Activated gamma-delta T cell treated with anti-CD3 and anti-CD28 coated beads, Interleukin-2, amount 50 U/mL, for 16 hours (primary cell): Measurements from ENCODE around the gene GYPC.
"Not testable (repeated sequence)": the region's sequence is repeated elsewhere in the genome, so short reads cannot be mapped to it uniquely, and the experiment has no call there.

ENCODE experiments used
- DNase-seq: peaks from one replicate; pipeline ENCODE4 v3.0.0-alpha.2; 2020; ENCODE audit warnings: low read depth

Gene GYPC

GRCh38 chr2:126671488-126671887 lies 15.5 kb downstream of the GYPC start:
- no peak for DNase-seq

GRCh38 chr2:126672980-126673605 lies 17.1 kb downstream of the GYPC start:
- no peak for DNase-seq

DNA sequence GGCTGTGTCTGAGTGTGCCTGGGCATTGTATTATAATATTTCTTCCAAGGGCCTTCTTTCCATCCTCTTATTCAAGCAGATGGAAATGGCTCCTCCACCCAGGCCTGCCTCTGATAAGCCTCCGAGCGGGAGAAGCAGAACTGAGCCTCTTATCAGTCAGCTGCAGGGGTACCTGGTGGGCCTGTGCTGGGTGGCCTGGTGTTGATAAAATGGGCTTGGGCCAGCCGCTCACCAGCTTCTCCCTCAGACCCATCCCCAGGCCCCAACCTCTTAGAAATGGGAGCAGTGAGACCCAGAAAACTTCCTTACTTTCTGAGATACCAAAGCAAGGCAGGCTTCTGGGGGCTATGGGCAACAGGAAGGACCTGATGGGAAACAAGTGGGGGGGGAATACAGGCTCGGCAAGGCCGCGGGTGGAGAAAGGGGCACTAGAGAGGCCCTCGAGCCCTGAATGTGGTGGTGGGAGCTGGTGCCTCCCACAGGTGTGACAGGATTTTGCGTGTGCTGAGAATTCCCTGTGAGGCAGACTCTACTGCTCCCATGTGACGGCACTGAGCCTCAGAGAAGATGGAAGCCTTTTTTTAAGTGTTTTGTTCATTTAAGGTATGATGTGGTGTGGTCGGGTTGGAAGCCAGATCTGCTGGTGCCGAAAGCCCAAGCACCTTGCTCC lies 18.3 kb downstream of the GYPC start:
- DNase-seq, result no peak

- no peak for DNase-seq
Measured at GRCh38 chr2:126675637-126676036, 19.7 kb downstream of the GYPC start.

DNA sequence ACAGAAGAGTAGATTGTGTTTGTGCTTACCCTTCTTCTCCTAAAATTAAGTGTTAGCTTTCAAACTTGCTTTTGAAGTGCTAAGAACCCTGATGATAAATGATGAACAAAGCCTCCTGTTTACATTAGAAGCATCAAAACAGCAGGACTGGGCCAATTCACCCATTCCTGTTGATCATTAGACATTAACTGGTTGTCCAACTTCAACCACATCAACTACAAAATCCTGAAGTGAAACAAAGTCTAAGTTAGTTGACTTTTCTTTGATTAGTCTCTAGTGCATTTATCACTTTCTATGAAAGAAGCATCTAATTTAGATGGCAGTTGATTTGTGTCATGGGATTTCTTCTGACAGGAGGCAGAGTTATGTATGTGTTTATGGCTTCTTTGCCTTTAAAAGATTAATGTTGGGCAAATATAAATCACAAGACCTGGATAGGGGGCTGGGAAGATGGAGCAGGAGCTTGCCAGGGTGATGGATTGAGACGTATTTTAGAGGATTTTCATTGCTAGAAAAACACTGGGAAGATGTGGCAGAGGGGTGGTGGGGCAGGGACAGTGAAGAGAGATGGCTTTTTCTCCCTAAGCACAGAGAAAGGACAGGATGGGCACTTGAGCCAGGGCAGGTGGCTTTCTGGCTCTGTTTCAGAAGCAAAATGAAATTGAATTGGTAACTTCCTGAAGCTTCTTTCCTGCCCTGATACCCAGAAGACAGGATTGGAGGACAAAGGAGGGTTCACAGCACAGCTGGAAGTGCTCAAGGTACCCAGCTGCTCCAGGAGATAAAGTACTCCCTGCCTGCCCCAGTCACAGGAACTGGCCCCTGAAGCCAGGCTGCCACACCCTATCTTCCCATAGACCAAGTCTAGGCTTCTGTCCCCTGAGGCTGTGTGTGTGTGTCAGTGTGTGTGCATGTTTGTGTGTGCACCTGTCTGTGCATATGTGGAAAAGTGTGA lies 20.5 kb downstream of the GYPC start:
- no peak for DNase-seq

GRCh38 chr2:126677176-126677538 lies 21.2 kb downstream of the GYPC start:
- no peak for DNase-seq

DNA sequence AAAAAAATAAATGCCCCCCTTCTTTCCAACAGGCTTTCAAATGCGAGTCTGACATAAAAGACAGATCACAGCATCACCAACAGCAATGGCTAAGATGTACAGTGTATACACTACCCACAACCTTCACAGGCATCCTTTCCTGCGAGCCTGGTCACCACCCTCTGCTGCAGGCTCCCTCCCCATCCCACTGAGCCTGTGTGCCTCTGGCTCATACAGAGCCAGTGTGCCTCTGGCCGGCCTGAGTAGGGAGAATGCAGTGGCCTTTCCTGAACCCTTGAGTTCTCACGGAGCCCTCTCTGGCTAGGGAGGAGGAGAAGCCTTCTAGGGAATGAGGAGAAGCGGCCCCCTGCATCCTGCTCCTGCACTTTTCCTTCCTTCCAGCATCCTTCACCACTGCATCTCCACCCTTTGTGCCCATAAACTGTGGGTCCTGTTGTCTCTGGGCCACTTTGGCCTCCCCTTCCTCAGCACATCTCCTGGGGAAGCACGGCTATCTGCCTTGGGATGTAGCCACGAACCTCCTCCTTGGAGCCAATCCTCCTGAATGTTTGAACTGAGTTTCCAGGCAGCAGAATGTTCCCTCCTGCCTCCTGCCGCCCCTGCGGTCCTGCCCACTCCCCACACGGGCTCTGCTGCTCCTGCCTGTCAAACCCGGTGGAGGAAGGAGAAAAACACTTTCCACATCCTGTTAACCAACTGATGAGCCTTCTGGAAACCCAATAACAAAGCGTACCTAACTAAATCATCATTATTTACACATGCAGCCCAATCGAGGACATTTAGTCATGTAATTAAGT lies 22.5 kb downstream of the GYPC start:
- DNase-seq, result no peak

- DNase-seq, result no peak
Measured at GRCh38 chr2:126679094-126679713, 23.2 kb downstream of the GYPC start.

GRCh38 chr2:126681505-126681904 lies 25.5 kb downstream of the GYPC start:
- DNase-seq, result no peak

DNA sequence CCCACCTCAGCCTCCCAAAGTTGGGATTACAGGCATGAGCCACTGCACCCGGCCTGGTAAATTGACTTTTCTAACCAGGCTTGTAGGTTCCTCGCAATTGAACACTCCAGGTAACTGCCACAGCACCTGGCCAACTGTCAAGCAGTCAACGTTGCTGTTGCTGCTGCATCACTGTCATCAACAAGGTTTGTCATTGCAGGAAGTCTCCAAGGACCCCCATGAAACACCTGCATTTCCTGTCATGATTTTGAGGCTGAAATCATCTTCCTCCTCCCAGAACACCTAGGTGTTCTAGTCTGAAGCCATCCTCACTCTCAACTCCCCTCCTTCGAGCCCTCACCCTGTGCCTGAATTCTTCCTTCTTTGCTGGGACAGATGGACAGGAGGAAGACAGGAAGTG lies 29.7 kb downstream of the GYPC start:
- no peak for DNase-seq

GRCh38 chr2:126686286-126686685 lies 30.3 kb downstream of the GYPC start:
- DNase-seq, result no peak

- DNase-seq, result no peak
Measured at GRCh38 chr2:126686841-126687485, 31.0 kb downstream of the GYPC start.

DNA sequence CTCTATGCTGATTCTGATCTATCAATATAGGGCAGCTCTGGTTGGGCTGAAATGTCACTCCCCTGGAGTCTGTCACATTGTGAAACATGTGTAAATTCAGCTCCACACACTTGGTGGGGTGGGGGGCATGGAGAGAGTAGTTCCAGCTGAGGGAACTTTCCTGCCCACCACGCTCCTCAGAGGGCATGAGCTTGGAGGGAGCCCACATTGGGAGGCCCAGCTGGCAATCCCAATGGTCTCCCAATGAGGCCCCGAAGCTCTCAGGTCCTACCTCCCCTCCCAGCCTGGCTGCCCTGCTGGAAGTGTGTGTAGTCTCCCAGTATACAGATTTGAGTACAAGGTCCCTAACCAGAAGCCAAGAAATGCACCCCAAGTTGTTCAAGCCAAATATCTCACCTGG lies 31.5 kb downstream of the GYPC start:
- no peak for DNase-seq

GRCh38 chr2:126688594-126688993 lies 32.6 kb downstream of the GYPC start:
- DNase-seq, result not testable (repeated sequence)

- not testable (repeated sequence) for DNase-seq
Measured at GRCh38 chr2:126692241-126692640, 36.3 kb downstream of the GYPC start.

DNA sequence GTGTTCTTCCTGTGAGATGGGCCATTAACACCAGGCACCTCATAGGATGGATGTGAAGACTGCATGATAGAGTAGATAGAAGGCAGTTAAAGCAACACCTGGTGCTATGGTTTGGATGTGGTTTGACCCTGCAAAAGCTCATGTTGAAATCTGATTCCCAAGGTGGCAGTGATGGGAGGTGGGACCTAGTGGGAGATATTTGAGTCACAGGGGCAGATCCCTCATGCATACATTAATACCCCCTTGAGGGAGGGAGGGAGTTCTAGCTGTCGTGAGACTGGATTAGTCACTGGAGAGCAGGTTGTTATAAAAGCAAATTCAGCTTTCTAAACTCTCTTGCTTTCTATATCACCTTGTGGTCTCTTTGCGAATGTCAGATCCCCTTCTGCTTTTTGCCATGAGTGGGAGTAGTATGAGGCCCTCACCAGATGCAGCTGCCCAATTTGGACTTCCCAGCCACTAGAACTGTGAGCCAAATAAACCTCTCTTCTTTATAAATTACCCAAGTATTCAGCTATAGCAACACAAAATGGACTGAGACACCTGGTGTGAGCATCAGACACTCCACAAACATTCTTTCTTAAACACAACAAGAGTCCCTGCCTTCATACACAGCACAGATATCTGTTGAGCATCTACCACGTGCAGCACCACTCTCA lies 37.1 kb downstream of the GYPC start:
- not testable (repeated sequence) for DNase-seq

- no peak for DNase-seq
Measured at GRCh38 chr2:126696644-126697520, 40.9 kb downstream of the GYPC start.

DNA sequence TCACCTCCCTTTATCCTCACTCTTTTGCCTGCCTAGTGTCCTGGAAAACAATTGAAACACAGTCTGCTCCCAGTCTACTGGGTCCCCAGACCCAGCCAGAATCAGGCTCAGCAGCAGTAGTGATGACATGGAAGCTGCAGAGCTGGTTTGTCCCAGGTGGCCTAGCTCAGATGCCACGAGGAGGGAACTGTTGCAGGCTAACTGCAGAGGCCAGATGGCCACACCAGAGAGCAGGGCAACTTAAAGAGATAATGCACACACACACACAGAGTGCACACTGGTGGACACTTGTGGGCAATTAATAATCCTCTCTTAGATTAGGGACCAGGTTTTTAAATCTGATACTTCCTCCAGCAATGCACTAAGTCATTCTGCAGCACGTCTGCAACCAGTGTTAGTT lies 42.4 kb downstream of the GYPC start:
- no peak for DNase-seq

GRCh38 chr2:126699018-126699417 lies 43.1 kb downstream of the GYPC start:
- no peak for DNase-seq
